Measurements from ENCODE around the gene MUC6.
A peak's percentile ranks its signal among the peaks of the same experiment; 100 is the strongest.

MUC6 gene

DNA sequence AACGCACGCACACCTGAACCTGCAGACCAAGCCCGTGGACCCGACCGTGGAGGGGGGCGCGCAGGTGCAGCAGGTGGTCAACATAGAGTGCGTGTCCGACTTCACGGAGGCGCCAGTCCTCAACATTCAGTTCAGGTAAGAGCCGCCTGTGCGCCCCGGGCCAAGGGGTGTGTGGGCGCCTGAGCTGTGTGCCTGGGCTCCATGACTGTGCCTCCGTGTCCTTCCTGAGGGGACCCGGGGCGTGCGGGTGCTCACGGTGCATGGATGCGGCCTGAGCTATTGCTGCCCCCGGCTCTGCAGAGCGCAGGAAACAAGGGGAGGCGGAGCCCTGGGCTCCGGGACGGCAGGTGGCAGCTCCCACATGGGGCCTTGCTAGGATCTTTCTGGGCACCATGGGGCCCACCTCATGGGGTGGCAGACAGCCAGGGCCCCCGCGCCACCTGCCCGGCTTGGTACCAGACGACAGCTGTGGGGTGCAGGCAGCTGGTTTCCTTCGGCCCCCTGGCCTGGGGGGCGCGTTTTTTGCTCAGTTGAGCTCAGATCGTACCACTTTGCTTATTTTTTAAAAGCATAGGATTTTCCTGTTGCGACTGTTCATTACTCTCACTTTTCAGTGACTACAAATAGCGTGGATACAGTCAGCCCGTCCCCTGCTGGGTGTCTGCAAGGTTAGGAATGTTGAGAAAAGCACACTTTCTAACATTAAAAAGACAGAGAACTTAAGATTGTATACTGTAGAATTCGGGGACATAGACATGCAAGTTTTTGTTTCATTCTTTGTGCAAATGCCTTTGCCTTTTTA, 28.3 kb downstream of the MUC6 start:
- DNase-seq (ENCODE audit: low spot score), result no peak

DNA sequence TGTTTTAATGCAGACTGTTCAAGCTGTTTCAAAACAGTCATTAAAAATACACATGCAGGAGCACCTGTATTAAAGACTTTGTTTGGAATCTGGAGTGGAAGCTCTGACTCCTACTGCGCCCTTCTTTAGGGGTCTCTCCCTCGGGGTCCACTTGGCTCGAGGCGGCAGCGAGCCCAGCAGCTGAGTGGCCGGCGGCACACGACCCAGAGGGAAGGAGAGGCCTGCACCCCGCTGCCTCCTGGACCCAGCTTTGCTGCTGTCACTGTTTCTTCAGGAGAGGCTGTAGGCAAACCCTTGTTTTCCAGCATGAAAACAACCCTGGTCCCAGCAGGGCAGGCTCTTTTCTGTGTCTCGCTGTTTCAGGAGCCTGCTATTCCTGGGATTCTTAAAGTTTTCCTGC, 29.2 kb downstream of the MUC6 start:
- DNase-seq (ENCODE audit: low spot score), result no peak

DNA sequence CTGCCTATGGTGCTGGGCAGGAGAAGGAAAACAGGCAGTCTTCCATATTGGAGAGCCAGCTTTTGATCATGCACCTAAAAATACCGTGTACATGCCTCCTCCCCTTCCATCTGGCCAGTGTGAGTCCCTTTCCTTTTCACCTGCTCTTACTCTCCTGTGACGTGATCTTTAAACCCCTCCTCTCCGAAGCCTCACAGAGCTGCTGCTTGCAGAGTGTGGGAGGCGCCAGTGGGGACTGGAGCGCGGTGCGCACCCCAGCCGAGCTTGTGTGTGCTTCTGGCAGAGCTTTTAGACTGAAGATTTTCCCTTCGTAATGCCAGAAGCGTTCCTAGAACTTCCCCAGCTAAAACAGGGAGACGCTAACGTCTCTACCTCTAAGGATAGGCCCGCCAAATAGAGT, 29.8 kb downstream of the MUC6 start:
- DNase-seq (ENCODE audit: low spot score), result no peak

DNA sequence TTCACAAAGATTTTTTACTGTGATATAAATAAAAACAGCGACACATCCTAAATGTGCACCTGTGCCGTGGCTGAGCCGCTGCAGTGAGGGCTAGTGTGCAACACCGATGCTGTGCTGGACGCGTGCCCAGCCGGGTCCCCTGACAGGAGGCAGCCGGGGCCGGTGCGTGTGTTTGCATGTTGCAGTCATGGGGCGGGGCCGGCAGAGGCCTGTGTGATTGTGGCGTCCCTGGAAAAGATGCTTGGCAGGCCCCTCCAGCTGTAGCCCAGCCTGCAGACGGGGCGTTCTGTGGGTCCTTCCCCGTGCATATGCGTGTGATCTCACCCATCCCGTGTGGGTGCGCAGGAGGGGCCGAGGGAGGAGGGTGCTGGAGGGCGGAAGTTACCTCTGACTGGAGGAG, 30.6 kb downstream of the MUC6 start:
- DNase-seq (ENCODE audit: low spot score), result no peak

DNA sequence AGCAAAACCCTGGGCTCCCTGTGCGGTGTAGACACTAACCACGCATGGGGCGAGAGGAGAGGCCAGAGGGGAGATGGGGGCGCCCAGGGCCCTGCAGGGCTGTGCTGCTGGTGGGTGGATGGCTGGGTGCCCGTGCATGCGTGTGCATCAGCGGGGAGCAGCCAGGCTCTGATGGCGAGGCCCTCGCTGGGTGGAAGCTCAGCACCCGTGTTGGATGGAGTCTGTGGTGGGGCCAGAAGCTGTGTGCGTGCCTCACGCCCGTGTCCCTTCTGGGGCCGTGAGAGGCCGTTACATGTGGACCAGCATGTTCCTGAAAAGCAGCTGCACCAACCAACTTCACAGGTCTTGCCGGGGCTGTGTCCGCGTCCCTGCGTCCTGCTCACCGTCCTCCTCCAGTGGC, 33.4 kb downstream of the MUC6 start:
- no peak for DNase-seq (ENCODE audit: low spot score)

DNA sequence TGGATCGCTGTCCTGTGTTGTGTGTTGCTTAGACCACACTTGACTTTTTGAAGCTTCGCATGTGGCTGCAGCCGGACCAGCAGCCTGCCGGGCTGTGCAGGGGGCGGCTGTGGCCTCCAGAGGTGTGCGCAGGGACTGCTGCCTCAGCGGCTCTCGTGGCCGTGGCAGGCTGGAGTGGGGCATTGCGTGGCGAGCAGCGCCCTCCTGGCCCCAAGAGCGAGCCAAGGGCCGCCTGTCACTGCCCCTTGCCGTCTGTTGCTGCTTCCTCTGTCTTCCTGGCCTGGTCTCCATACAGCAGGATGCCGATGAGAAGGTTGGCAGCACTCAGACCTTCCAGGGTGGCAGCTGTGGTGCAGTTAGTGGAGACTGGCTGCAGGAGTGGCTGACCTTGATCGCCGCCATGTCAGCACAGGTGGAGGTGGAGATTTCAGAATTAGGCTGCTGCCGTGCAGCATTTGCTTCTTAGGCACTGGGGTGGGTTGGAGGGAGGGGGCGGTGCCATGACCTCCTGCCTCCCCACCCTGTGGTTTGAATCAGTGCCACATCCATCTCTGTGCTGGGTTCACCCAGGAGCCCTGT, 34.0 kb downstream of the MUC6 start:
- no peak for DNase-seq (ENCODE audit: low spot score)

DNA sequence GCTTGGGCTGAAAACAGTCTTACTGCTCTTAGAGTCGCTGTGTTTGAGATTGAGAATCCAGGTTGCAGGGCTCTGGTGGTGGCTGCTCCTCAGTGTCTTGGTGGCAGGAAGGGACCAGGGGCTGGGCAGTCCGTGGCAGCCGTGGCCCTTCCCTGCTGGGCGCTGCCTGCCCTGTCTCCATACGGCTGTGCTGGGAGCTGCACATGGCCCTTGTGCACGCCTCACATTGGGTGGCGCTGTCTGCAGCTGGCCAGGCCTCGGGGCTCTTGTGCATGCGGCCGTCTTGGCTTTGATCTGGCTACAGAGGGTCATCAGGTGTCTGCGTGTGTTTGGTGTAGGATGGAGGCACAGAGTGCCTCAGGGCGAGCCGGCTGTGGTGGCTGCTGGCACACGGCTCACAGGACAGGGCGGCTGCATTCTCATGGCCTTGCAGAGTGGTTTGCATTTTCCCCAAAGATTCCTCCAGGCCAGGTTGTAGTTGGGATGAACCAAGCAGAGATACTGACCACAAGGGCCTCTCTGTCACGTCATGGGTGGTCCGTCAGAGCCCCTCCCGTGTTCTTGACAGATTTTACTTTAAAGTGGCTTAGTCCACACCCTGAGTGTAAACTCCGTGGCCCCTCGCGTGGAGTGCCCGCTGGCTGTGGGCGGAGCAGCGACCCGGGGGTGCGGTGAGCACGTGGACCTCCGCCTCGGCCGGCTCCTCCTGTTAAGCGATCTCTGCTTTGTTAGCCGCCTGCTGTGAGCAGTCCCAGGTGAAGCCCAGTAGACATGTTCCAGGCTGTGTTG, 34.7 kb downstream of the MUC6 start:
- no peak for DNase-seq (ENCODE audit: low spot score)

DNA sequence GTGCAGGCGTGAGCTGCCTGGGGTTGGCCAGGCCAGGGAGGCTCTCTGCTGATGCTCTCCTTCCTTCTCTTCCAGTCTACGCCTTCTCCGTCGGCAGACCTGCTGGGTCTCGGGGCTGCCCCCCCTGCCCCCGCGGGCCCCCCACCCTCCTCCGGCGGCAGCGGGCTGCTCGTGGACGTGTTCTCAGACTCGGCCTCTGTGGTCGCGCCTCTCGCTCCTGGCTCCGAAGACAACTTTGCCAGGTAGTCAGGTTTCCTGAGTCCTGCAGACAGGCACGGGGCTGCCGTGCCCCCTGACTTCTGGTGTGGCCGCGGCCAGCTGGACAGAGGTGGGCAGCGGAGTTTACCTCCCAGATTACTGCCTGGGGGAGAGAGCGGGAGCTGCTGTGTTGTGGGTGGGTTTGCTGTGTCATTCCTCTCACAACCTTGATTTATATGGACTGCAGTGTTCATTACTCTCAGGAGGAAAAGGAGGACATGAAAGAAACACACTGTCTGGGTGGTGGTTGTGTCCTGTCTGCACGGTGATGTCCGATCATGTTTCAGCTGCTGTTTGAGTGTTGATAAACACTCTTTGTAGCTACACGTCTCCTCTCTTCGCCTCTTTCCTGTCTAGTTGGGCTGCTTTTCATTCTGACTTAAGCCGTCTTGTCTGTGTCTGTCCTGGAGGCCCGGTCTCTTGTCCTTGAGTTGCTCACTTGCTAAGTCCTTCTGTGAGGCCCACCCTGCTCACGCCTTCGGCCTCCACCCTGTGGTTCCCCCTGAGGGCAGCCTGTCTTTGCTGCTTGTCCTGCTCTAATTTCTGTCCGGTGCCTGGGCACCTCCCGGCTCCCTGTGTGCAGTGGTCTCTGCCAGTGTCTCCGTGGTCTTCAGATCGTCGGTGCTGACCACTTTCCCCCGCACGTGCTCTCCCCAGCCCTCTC, 35.9 kb downstream of the MUC6 start:
- DNase-seq (ENCODE audit: low spot score), result no peak

DNA sequence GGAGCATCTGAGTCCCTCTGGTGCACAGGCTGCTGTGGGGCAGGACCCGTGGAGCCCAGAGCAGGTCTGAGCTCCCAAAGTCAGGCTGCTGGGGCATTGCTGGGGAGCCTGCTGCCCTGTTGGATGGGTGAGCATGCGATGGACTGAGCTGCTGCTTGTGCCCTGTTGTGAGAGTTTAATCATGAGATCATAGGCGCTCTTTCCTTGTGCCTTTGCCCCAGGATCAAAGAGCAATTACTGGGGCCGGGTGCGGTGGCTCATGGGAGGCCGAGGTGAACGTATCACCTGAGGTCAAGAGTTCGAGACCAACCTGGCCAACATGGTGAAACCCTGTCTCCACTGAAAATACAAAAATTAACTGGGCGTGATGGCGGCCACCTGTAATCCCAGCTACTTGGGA, 37.5 kb downstream of the MUC6 start:
- DNase-seq (ENCODE audit: low spot score), result no peak

DNA sequence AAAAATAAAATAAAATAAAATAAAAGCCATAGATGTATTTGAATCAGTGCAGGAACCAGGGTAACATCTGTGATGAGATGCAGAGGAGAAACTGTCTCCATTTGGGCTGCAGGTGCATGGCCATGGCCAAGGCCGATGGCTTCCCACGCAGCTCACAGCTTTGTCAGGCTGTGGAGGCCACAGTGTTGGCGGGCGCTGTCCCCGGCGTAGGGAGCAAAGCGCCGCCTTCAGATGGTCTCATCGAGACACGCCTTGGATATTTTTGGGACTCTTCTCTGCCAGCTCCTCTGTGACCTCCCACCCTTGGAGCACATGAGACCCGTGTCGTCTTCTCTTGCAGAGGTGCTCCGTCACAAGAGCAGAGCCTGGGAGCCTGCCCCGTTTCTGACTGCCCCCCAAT, 38.6 kb downstream of the MUC6 start:
- DNase-seq (ENCODE audit: low spot score), result no peak

DNA sequence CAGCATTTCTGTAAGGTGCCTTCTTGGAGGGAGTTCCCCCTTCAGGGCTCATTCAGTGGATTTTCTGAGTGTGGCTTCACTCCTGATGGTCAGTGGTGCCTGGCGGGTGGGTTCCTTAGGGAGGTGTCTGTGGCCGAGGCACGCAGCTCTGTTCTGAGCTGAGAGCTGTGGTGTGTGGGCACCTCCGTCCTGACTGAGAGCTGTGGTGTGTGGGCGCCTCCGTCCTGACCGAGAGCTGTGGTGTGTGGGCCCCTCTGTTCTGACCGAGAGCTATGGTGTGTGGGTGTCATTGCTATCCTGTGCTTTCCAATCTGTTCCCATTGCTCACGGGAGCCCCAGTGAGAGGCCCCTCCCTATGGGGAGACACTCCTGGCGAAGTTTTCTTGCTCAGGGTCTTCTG, 39.8 kb downstream of the MUC6 start:
- no peak for DNase-seq (ENCODE audit: low spot score)

DNA sequence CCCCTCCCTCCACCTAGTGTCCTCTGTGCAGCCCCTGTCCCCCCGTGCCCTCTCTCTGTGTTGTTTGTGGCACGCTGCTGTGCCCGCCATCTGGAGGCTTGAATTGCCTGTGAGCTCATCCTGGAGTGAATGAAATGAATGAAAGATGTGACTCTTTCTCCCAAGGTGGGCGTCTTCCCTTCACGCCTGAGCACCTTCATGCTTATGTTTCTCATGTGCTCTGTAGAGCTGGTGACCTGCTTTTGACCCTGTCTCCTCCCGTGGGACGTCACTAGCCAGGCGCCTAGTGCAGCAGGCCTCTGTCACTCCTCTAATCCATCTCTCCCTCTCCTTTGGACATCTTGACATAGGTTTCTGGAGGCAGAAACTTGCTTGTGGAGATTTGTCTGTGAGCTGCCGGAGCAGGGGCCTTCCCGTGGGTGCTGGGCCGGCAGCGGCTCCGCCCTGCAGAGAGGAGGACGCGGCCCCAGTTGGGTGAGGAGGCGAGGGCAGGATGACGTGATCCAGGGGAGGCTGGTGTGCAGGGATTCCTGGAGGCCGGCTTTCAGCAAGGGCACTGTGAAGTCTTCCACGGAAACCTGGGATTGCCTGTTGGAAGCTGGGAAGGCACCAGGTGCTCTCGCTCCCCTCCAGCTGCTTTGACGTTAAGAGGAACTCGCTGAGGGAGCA, 40.6 kb downstream of the MUC6 start:
- DNase-seq (ENCODE audit: low spot score), result peak; percentile 22

DNA sequence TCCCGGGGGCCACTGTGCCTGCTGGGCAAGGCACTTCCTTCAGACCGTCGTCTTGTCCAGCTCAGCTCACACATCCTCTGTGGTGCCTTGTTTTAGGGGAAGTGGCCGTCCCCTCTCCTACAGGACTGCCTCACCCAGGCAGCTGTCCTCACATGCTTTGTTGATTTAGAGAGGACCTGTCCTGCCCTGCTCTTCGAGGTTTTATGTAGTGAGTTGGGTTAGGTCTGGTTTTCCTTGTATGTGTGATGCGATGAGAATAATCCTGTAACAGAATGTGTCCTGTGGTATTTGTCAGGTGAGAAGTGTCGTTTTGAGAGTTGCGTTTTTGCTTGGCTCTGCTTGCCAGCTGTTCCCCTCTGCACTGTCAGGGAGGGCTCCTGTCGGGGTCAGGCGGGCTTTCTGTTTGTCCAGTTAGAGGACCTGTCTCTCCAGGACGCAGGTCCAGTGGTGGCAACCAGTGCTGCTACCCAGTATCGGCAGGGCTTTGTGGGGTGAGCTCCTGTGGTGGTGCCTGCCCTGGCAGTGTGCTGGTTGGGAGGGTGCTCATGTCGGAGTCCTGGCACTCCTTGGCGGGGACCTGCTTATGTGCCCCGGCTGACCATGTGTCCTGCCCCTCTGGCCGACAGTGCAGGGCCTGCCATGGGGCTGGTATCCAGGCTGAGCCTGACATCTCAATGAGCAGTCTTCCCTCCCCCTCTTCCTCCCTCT, 41.3 kb downstream of the MUC6 start:
- DNase-seq (ENCODE audit: low spot score), result no peak

DNA sequence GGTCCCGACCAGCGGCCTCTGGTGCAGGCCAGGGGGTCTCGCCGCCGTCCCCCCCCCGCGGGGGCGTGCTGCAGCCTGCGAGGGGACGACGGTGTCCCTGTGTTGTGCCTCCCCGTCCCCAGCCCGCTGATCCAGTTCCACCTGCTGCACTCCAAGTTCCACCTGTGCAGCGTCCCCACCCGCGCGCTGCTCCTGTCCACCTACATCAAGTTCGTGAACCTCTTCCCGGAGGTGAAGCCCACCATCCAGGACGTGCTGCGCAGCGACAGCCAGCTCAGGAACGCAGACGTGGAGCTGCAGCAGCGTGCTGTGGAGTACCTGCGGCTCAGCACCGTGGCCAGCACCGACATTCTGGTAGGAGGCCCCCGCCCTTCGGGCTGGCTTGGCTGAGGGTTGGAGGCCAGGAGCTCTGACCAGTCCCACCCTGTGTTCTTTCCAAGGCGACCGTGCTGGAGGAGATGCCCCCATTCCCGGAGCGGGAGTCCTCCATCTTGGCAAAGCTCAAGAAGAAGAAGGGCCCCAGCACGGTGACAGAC, 42.8 kb downstream of the MUC6 start:
- no peak for DNase-seq (ENCODE audit: low spot score)

DNA sequence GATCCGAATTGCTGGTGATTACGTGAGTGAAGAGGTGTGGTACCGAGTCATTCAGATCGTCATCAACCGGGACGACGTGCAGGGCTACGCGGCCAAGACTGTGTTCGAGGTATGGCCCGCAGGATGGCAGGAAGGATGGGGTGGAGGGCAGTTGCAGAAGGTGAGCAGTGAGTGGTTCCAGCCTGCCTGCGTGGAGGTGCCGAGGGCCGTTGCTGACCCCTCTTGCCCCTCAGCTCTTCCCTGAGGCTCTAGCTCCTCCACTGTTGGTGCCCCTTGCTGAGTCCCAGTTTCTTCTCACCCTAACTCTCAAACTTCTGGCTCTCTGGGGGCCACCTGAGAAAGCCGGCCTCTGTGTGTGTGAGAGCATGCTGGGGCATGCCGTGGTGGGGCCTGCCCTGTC, 43.9 kb downstream of the MUC6 start:
- DNase-seq (ENCODE audit: low spot score), result no peak

DNA sequence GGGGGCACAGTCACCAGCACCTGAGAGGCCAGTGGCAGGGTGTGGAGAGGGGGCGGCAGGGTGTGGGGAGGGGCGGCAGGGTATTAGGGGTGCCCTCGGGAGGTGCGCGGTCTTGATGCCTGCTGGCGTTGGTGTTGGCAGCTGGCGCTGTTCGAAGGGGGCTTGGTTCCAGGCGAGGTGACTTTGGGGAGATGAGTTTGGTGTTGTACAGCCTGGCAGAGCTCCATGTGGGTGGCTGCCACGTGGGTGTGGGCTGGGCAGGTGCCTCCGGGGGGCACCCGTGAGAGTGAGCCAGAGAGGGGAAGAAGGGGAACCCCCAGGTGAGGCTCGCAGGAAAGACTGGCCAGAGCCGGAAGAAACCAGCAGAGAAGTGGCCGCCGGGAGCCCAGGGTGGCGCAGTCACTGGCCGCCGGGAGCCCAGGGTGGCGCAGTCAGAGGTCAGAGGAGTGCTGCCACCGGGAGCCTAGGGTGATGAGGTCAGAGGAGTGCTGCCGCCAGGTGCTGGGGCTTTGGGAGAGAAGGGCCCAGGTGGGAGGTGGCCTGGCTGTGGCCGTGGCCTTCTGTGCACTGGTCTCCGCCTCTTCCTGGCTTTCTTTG, 44.7 kb downstream of the MUC6 start:
- DNase-seq (ENCODE audit: low spot score), result no peak

DNA sequence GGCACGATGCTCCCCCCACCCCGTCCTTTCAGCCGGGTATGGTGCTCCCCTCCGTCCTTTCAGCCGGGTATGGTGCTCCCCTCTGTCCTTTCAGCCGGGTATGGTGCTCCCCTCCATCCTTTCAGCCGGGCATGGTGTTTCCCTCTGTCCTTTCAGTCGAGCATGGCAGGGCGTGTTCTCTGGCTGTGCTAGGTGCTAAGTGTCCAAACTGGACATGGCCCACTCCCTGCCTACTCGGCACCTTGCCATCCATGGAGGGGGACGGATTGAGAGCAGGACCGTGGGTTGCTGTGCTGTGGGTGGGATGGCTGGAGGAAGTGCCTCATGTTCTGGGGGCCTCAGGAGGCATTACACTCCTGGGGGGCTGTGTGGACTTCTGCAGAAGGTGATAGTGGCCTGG, 45.5 kb downstream of the MUC6 start:
- DNase-seq (ENCODE audit: low spot score), result no peak

DNA sequence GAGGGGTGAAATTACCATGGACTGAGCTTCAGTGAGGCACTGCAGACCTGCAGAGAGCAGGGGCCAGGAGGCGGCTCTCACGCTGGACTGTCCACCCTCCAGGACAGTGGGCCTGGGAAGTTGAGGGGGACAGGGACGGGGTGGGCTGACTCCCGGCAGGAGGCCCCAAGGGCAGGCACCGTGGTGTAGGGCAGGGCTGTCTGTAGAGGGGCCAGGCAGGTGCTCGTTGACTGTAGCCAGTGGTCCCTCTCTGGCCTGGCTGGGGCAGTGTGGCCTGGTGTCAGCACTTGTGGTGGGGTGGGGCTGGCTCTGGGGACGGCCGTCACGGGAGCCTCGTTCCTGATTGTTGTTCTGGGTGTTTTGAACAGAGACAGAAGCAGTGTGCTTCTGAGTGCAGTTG, 46.4 kb downstream of the MUC6 start:
- no peak for DNase-seq (ENCODE audit: low spot score)

DNA sequence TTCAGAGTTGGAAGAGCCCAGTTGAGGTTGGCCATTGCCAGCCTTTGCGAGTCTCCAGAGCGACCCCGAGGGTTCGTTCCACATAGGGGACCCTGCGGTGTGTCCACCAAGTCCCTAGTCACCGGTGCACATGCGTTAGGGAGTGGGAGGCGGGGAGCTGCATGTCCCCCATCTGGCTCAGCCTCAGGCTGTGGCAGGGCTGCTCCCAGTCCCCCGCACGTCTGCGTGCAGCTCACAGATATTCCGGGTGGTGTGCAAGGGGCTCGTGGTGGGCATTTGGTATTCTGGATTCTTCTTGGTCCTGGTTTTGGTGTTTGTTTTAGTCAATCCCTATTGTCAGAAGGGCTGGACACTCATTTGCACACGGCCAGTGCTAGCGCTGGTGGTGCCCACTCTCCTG, 48.8 kb downstream of the MUC6 start:
- DNase-seq (ENCODE audit: low spot score), result no peak

DNA sequence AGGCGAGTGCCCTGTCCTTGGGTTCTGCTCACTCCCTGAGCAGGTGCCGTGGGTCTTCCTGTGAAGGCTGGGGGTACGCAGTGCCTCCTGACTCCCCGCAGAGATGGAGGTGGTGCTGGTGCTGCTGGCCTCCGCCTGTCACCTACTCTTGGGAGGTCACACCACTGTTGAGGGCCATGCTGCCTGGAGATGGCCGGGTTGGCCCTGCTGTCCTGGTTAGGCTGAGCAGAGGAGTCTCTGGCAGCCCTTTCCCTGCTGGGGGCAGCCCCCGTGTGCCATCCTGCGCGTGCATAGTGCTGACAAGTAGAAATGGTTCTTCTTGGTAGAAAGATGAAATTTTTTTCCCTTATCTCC, 49.6 kb downstream of the MUC6 start:
- no peak for DNase-seq (ENCODE audit: low spot score)

Measured in COLO829 (cell line).